HCT116 (cell line): ENCODE results near the gene FKBP15.

Experiments
- CTCF ChIP-seq, 3 experiments: fragments of 200-600 bp in 1 of 3; sonication (generic) in 1 of 3; IDR thresholded peaks in 2 of 3; conservative IDR thresholded peaks in 1 of 3; 2 replicates each; pipeline ENCODE4 v1.5.1; 2012 to 2017; ENCODE audit warnings: low read depth in 2 of 3, low read length in 2 of 3, antibody characterized with exemption in 1 of 3, borderline replicate concordance in 1 of 3, control low read depth in 1 of 3, mild to moderate bottlenecking in 1 of 3, mixed read lengths in 1 of 3, mixed run types in 1 of 3, moderate library complexity in 1 of 3; ENCODE audit not compliant: insufficient read depth in 1 of 3
- FOSL1 ChIP-seq: IDR thresholded peaks from 2 replicates; pipeline ENCODE4 v1.6.1; 2012; ENCODE audit warnings: low read depth
- POLR2AphosphoS5 ChIP-seq: IDR thresholded peaks from 2 replicates; pipeline ENCODE4 v1.6.1; 2011; ENCODE audit warnings: mild to moderate bottlenecking, low read depth, low read length, moderate library complexity
- REST ChIP-seq: IDR thresholded peaks from 2 replicates; pipeline ENCODE4 v1.6.1; 2012; ENCODE audit warnings: low read depth

GRCh38 chr9:113160571-113160970 lies 60.5 kb downstream of the FKBP15 start:
- TF ChIP-seq POLR2AphosphoS5 (no peak), CTCF (IDR thresholded peaks at IDR 0.05 in 2 of 3, conservative IDR thresholded peaks at IDR 0.05 in 1 of 3; ENCODE audit: borderline replicate concordance in 1 of 3, insufficient read depth in 1 of 3, low read depth in 2 of 3, low read length in 2 of 3) (no peak), REST (no peak), FOSL1 (no peak)
